CD4-positive, alpha-beta T cell (primary cell): ENCODE results near the gene HOXA3. TPM values are rescaled to one million over a fixed set of nuclear protein-coding genes. Genes with fewer than 3 reads are reported as not detected.

Source experiments
- ATAC-seq: fragments of 200-7000 bp; cut with Tn5 transposase; one replicate; pipeline ENCODE4 v1.10.0; 2022; ENCODE audit warnings: mild to moderate bottlenecking; ENCODE audit not compliant: poor library complexity
- CTCF ChIA-PET: fragments of 350-600 bp; sonication (Branson Sonifier 250); formaldehyde crosslinking; loops from one replicate; lab custom pipeline; 2021; ENCODE audit warnings: antibody characterized with exemption, inconsistent platforms; lab: Charles Lee
- POLR2A ChIA-PET: fragments of 350-600 bp; sonication (Branson Sonifier 250); formaldehyde crosslinking; loops from one replicate; lab custom pipeline; 2021; ENCODE audit warnings: antibody characterized with exemption, inconsistent platforms; lab: Charles Lee
- DNase-seq, 14 experiments: peaks; one replicate each; pipeline ENCODE4 v3.0.0-alpha.2; 2013 to 2020; ENCODE audit warnings: mixed read lengths in 2 of 14
- H3K27ac ChIP-seq, 2 donors: one replicate each; pipeline versions ENCODE4 v1.5.1 to v1.7.0; 2013; ENCODE audit warnings: low read length in 2 of 2, low read depth in 1 of 2, mild to moderate bottlenecking in 1 of 2
- H3K27me3 ChIP-seq, 2 experiments: 1 replicate in 1 of 2; 2 replicates in 1 of 2; pipeline versions ENCODE4 v1.6.1 to v1.7.0; 2013; ENCODE audit warnings: low read length in 2 of 2, control low read depth in 1 of 2, mild to moderate bottlenecking in 1 of 2, moderate library complexity in 1 of 2; ENCODE audit not compliant: insufficient read depth in 2 of 2, control insufficient read depth in 1 of 2
- H3K36me3 ChIP-seq: one replicate; pipeline ENCODE4 v1.6.1; 2013; ENCODE audit warnings: low read length, control low read depth; ENCODE audit not compliant: insufficient read depth
- H3K4me1 ChIP-seq: one replicate; pipeline ENCODE4 v1.6.1; 2013; ENCODE audit warnings: low read length, control low read depth; ENCODE audit not compliant: insufficient read depth
- H3K4me3 ChIP-seq: one replicate; pipeline ENCODE4 v1.5.1; 2013; ENCODE audit warnings: mild to moderate bottlenecking, low read length, moderate library complexity
- H3K9me3 ChIP-seq, 2 experiments: 1 replicate in 1 of 2; 2 replicates in 1 of 2; pipeline versions ENCODE4 v1.6.1 to v1.7.0; 2013; ENCODE audit warnings: low read length in 2 of 2, mild to moderate bottlenecking in 2 of 2, control low read depth in 1 of 2, moderate library complexity in 1 of 2; ENCODE audit not compliant: control insufficient read depth in 1 of 2, insufficient read depth in 1 of 2
- H3K27ac Mint-ChIP-seq: one replicate; pipeline ENCODE4 v1.8.0; 2020; ENCODE audit warnings: mixed read lengths
- H3K27me3 Mint-ChIP-seq: one replicate; pipeline ENCODE4 v1.8.0; 2021; ENCODE audit warnings: mixed read lengths
- H3K36me3 Mint-ChIP-seq: one replicate; pipeline ENCODE4 v1.8.0; 2021; ENCODE audit warnings: low read depth, mixed read lengths
- H3K4me1 Mint-ChIP-seq: one replicate; pipeline ENCODE4 v1.8.0; 2021; ENCODE audit warnings: low read depth, mixed read lengths
- H3K4me3 Mint-ChIP-seq: one replicate; pipeline ENCODE4 v1.8.0; 2020; ENCODE audit warnings: mild to moderate bottlenecking, mixed read lengths
- H3K9me3 Mint-ChIP-seq: one replicate; pipeline ENCODE4 v1.8.0; 2020; ENCODE audit warnings: mixed read lengths
- CTCF ChIP-seq: fragments of 200-600 bp; IDR thresholded peaks from one replicate; pipeline ENCODE4 v1.8.0; 2022; ENCODE audit warnings: antibody characterized with exemption, mild to moderate bottlenecking
- intact Hi-C, 2 experiments: fragments of 100-400 bp; cut with DNase I in 1 of 2; cut with micrococcal nuclease in 1 of 2; formaldehyde crosslinking; loops; one replicate each; pipeline versions ENCODE4 v1.15.1 to v1.9.0; 2023 to 2025; cut with DNase I, micrococcal nuclease
- total RNA-seq, 174 experiments: library from RNA in 2 of 174; stranded (reverse) in 2 of 174; gene quantifications; one replicate each; pipeline ENCODE4 v1.2.3 and lab custom pipeline; 2021 to 2026

The HOXA3 gene
- total RNA-seq, 2 experiments from 2014 or later = not detected

DNA sequence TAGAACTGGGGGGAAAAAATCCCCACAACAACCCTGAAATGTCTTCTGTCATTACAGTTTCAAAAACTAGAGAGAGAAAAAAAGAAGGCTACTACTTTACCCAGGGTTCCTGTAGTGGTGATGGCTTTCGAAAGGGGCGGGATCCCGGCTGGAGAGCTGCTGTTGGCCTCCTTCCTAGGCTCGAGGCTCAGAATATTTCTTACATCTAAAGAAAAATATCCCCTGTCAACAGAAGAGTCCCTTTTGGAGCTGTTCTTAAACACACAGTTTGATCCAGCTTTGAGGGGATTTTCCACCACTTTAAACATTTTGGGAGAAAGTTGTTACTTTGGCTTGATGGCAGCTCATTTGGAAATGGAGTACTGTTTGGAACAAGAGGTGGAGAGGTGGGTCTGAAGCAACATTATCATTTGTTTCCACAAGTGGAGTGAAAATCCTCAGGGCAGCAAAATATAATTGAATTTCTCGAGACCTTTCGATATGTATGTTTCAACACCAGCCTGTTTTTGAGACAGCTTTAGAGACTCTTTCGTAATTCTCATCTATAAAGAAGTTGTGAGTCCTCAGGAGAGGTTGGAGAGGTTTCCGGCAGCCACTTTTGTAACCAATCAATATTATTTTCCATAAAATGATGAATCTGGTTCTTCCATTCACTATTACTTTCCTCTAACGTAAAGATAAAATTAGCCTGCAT lies 42.5 kb upstream of the HOXA3 start:
- H3K9me3 ChIP-seq = peaks cover 0 to 26% of the 10 kb centered on the region in 2 experiments
- peaks cover 43% of the 10 kb centered on the region for H3K4me1 ChIP-seq
- DNase-seq (no peak), ATAC-seq (no peak)
- H3K27ac ChIP-seq = no peak overlapping the region
- no peak overlapping the region for H3K4me3 Mint-ChIP-seq
- H3K4me3 ChIP-seq = no peak overlapping the region
- ChIA-PET CTCF (interaction anchor here (1.2 to 2.4 kb wide), 6 partner anchors 15 to 902 kb away, joined by 3 to 17 read pairs (median 5); no protein-coding TSS in a partner anchor), POLR2A (interaction anchor here (1.0 kb wide), 1 partner anchor 9 kb away, joined by 4 read pairs; no protein-coding TSS in a partner anchor)
- peaks cover 84 to 91% of the 10 kb centered on the region in 2 experiments for H3K27me3 ChIP-seq
- H3K36me3 ChIP-seq = no peaks in the 10 kb centered on the region
- H3K27ac Mint-ChIP-seq = no peak overlapping the region
- intact Hi-C loops = loop anchor here (2.0 to 10.0 kb wide), 10 partner anchors 43 to 990 kb away; partner anchors contain the start of genes HIBADH (in 2 of the 2), HOXA3 (in 1 of the 2), JAZF1 (in 1 of the 2) and TAX1BP1 (in 1 of the 2)
- no peaks in the 10 kb centered on the region for H3K9me3 Mint-ChIP-seq
- TF ChIP-seq CTCF = no peak
- H3K4me1 Mint-ChIP-seq = peaks cover 41% of the 10 kb centered on the region
- peaks cover 92% of the 10 kb centered on the region for H3K27me3 Mint-ChIP-seq
- no peaks in the 10 kb centered on the region for H3K36me3 Mint-ChIP-seq

- Mint-ChIP-seq H3K27ac (no peak overlapping the region), H3K36me3 (no peaks in the 10 kb centered on the region), H3K9me3 (no peaks in the 10 kb centered on the region), H3K27me3 (peaks cover 99% of the 10 kb centered on the region), H3K4me3 (no peak overlapping the region), H3K4me1 (peaks cover 49% of the 10 kb centered on the region)
- POLR2A ChIA-PET = interaction anchor here (0.6 kb wide), 1 partner anchor 62 kb away, joined by 3 read pairs; no protein-coding TSS in a partner anchor
- peaks cover 47% of the 10 kb centered on the region for H3K4me1 ChIP-seq
- H3K27ac ChIP-seq = no peak overlapping the region
- no peak overlapping the region for H3K4me3 ChIP-seq
- no peaks in the 10 kb centered on the region for H3K36me3 ChIP-seq
- peaks cover 0 to 29% of the 10 kb centered on the region in 2 experiments for H3K9me3 ChIP-seq
- no peak for TF ChIP-seq CTCF
- DNase-seq = no peak
- no peak for ATAC-seq
- H3K27me3 ChIP-seq = peaks cover 89 to 96% of the 10 kb centered on the region in 2 experiments
- CTCF ChIA-PET = interaction anchor here (1.2 kb wide), 1 partner anchor 43 kb away, joined by 3 read pairs; no protein-coding TSS in a partner anchor
- intact Hi-C loops = loop anchor here in 1 of 2 experiments (2.0 to 10.0 kb wide), 4 partner anchors 381 to 991 kb away; partner anchors contain the start of genes HIBADH, JAZF1 and TAX1BP1
Observed at GRCh38 chr7:27194002-27194352, 41.6 kb upstream of the HOXA3 start.

DNA sequence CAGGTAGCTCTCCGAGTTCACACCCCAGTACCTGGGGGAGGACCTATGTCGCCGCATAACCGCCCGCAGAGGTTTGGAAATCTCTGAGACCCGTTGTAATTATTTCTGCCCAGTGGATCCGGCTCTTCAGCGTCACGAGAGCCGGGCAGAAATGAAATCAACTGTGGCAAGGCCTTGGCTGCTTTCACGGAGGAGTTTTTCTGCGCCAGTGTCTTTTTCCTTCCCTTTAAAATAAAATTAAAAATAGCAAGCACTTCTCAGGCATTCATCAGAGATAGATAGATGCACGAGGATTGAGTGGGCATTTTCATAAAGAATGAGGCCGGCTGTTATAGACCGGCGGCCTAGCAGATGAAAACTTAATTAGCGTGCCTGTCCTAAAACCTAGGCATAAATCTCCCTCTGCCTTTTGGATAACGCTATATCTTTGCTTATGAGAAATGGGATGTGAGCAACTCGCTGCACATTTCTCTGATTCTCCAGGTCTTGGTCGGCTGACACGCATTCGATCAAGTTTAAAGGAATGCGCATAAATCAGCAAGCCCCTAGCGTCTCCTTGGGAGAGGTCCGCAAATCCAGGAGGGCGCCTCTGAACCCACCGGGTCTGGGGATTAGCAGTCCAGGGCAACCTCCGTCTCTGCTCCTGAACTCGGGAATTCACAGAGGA lies 41.1 kb upstream of the HOXA3 start:
- Mint-ChIP-seq H3K4me3 (peak overlapping the region; percentile 44), H3K27ac (no peak overlapping the region), H3K36me3 (no peaks in the 10 kb centered on the region), H3K9me3 (no peaks in the 10 kb centered on the region), H3K4me1 (peaks cover 50% of the 10 kb centered on the region), H3K27me3 (peaks cover 99% of the 10 kb centered on the region)
- ChIA-PET POLR2A (interaction anchor here (0.6 to 1.5 kb wide), 2 partner anchors 31 to 62 kb away, joined by 3 to 5 read pairs; no protein-coding TSS in a partner anchor), CTCF (interaction anchor here (1.4 kb wide), 1 partner anchor 25 kb away, joined by 3 read pairs; no protein-coding TSS in a partner anchor)
- H3K27ac ChIP-seq = no peak overlapping the region
- H3K36me3 ChIP-seq = no peaks in the 10 kb centered on the region
- H3K4me1 ChIP-seq = peaks cover 47% of the 10 kb centered on the region
- no peak for TF ChIP-seq CTCF
- H3K27me3 ChIP-seq = peaks cover 89 to 96% of the 10 kb centered on the region in 2 experiments
- no peak for ATAC-seq
- H3K9me3 ChIP-seq = peaks cover 0 to 29% of the 10 kb centered on the region in 2 experiments
- no peak for DNase-seq
- intact Hi-C loops = loop anchor here in 1 of 2 experiments (2.0 to 10.0 kb wide), 4 partner anchors 381 to 991 kb away; partner anchors contain the start of genes HIBADH, JAZF1 and TAX1BP1
- no peak overlapping the region for H3K4me3 ChIP-seq
